GM19452 (cell line): ENCODE measurements around the gene ZFPM1.
A peak's percentile ranks its signal among the peaks of the same experiment; 100 is the strongest.

Source experiments
- ATAC-seq: cut with Tn5 transposase; IDR thresholded peaks from one replicate; pipeline ENCODE4 v1.9.1; 2021; ENCODE audit not compliant: unreplicated experiment

The ZFPM1 gene

DNA sequence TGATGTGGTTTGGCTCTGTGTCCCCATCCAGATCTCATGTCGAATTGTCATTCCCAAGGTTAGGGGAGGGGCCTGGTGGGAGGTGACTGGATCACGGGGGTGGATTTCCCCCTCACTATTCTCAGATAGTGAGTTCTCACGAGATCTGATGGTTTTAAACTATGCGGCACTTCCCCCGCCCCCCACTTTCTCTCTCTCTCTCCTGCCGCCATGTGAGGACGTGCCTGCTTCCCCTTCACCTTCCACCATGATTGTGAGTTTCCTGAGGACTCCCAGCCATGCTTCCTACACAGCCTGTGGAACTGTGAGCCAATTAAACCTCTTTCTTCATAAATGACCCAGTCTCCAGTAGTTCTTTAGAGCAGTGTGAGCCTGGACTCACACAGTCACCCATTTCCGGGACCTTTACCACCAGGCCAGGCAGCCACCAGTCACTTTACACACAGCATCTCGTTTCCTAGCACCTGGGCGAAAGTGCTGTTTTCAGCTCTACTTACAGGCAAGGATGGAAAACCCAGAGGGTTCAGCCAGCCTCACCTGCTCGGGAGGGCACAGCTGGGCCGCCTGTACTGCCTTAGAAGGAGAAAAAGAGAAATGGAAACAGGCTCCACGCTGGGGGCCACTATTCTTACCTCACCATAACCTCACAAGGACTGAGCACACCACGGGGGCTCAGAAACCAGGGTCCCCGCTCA, 103.4 kb downstream of the ZFPM1 start:
- ATAC-seq = no peak

DNA sequence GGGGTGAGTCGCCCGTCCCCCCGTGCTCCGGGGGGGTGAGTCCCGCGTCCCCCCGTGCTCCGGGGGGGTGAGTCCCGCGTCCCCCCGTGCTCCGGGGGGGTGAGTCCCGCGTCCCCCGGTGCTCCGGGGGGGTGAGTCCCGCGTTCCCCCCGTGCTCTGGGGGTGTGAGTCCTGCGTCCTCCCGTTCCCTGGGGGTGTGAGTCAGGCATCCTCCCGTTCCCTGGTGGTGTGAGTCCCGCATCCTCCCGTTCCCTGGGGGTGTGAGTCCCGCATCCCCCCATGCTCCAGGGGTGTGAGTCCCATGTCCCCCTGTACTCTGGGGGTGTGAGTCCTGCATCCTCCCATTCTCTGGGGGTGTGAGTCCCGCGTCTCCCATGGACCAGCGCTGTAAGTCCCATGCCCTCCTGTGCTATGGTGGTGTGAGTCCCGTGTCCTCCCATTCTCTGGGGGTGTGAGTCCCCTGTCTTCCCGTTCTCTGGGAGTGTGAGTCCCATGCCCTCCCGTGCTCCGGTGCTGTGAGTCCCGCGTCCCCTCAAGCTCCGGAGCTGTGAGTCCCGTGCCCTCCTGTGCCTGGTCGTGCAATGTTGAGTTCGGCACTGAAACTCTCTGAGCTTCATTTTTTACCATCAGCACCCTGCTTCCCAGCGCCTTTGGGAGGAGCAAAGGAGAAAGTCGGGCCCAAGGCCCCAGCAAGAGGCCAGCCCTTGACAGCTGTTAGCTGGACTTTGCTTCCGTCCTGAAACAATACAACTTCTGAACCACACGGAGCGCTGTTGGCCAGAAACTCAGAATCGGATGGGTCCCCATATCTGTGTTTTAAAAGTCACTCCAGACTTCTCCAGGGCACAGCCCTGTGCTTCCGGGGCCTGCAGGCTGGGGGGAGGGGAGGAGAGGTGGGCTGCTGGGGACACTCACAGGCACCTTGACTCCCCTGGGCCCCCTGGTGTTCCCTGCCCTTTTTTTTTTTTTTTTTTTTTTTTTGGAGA, 105.7 kb downstream of the ZFPM1 start:
- ATAC-seq = no peak

DNA sequence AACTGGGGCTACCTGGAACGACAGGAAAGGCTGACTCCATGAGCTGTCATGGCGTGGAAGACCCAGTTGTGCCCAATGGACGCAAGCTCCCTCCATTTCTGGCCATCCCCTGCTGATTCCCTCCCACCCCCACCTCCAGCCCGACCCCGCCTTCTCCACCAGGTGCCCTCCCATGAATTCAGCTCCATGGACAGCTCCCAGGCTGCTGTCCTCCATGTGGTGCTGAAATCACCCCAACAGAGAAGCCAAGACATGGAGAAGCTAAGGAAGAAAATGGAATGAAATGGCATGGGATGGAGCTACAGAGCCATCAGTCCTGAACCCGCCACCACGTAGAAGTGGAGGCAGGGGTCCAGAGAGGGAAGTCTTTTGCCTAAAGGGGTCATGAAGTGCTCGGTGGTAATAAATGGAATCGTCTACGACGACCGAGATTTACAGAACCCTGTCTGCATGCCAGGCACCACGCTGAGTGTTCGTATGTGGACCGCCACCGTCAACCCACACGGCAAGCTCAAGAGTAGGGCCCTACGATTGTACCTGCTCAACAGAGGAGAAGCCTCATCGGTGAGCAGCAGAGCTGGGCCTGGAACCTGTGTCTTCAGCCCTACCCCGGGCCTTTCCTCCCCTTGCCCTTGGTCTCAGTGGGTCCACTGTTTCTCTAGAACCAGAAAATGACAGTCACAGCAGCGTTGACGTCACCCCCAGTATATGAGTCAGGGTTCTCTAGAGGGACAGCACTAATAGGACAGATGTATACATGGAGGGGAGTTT, 107.8 kb downstream of the ZFPM1 start:
- ATAC-seq = no peak

DNA sequence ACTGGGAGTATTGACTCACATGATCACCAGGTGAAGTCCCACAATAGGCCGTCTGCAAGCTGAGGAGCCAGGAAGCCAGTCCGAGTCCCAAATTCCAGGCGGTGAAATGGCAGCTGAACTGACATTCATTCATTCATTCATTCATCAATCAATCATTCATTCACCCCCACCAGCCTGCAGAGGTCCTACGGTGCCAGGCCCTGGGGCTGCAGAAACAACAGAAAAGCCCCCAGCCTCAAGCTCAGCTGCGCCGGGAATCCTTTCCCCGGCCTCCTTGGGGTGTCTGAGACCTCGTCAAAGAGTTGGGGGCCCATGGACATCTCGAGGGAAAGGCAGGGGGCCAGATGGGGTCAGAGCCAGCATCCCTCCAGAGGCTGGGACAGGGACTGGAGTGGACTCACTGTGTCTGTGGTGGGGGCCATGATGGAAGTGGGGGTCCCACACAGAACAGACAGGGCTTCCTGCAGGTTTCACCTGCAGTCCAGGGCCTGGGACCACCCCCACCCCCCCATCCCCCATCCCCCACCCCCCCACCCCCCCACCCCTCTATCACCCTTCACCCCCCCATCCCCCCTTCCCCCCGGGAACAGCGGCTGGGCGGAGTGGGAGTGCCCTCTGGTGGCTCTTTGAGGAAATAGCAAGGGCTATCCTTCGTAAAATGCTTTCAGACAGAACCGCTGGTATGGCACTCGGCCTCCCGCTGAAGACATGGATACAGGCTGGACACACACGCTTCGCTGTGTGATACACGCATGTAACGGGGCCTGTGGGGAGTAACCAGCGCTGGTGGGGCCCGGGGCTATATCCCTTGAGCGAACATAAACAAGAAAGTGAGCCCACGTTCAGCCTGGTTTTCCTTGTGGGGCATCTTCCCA, 108.6 kb downstream of the ZFPM1 start:
- no peak for ATAC-seq

DNA sequence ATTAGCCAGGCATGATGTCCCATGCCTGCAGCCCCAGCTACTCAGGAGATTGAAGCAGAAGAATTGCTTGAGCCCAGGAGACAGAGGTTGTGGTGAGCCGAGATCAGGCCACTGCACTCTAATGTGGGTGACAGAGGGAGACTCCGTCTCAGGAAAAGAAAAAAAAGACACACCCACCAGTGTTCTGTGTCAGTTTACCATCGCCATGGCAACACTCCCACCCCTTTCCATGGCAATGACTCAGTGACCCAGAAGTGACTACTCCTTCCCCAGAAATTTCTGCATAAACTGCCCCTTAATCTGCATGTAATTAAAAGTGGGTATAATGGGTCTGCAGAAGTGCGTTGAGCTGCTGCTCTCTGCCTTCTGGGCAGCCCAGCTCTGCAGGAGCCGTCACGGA, 113.1 kb downstream of the ZFPM1 start:
- ATAC-seq = no peak

DNA sequence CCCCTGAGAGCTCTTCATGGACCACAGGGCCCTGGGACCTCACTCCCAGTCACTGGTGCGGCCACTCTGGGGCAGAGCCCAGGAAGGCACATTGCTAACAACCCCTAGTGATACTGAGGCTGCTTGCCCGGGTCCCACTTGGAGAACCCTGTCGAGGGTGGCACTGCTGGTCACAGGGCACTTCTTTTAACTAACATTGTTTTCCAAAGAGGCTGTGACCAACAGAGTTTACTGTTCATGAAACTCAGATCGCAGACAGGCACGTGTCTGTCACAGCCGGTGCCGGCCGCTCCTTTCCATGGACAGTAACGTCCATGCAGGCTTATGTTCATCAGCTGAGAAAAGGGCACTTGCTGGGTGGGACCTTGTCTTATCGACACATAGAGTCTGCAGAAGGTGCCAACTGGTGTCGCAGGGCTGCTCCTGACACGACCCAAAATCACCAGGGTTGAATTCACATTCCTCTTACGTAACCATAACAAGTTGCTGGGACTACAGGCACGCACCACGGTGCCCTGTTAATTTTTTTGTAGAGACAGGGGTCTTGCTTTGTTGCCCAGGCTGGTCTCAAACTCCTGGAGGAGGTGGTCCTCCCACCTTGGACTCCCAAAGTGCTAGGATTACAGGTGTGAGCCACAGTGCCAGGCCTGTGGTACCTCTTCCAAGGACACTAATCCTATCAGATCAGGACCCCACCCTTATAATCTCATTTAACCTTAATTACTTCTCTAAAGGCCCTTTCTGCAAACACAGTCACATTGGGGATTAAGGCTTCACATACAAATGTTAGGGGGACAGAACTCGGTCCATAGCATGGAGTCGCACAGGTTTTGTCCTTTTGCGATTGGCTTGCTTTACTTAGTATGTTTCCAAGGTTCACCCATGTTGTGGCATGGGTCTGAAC, 115.9 kb downstream of the ZFPM1 start:
- no peak for ATAC-seq

DNA sequence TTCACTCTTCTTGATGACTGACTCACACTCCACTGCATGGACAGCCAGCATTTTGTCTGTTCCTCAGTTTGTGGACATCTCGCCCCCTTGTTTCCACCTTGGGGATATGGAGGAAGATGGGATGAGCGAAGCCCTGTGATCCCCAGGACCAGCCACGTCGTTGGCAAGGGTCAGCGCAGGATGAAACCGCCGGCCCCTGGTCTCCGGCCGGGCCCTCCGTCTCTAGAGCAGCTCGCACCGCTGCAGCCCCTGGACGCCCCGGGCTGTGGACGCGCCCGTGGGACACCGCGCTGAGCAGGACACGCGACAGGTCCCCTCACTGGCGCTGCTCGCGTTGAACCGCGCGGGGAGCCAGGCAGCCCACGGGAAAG, 116.5 kb downstream of the ZFPM1 start:
- ATAC-seq = peak; percentile 28

DNA sequence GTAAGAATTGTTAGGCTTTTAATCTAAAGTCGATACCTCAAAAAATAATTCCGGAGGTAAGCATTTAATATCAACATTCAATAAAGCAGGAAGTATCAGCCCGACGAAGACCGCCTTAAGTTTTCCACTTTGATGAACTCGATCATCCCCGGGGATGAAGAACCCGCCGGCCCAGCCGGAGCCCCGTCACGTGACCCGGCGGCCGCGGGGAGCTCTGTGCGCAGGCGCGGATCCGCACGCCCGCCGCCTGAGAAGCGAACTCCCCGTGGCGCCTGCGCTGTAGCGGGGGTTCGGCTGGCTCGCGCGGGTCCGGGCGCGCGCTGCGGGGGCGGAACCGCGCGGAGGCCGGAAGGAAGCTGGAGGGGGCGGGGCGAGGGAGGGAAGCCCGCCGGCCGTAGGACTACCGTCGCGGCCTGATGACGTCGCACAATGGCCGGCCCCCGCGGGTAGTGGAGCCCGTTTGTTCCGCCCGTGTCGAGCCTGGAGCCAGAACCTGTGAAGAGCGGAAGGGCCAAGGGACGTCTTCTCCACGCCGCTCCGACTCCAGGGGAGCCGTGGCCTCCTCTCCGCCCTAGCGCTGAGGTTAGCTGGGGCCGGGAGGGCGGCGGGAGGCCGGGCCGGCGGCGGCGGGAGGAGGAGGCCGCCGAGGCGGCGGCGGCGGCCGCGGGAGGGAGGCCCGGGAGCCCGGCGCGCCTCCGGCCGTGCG, 117.1 kb downstream of the ZFPM1 start, which contains the start of gene ZC3H18:
ZC3H18 (plus strand) TSS at position 419 of the 706 bp plus-strand sequence. CDS start 6,721 bp downstream, outside the sequence.
- ATAC-seq = peak; percentile 72

DNA sequence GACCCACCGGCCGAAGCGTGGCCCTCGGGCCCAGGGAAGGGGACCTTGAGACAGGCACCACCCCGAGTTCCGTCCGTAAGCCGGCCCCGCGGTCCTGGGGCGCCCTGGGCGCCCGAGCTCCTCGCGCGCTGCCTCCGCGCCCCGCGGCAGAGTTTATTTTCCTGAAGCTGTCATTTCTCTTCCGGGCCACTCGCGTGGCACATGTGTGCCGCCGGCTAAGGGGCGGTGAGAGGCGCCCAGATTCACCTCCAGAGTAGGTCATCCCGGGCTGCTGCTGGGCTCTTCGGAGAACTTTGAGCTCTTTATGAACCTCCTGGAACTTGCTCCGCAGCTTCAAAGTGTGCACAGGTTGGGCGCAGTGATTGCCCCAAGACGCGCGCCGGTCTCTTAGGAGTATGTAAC, 117.6 kb downstream of the ZFPM1 start:
- ATAC-seq = peak; percentile 20

DNA sequence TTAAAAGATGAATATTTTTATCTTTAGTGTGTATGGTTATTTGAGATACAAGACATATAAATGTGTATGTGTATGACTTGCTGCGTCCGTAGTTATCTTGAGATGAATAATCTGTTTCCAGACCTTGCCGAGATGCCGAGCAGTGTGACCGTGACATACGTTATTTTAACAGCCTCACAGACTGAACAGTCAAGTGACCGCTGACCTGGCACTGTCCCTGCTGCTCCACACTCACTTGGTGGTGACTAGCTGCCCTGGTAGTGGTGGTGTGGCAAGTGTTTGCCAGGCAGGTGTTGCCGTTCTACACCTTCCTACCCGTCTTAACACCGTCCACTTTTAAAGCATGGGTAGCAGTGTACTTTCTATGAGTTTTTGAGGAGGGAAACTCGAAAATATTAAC, 122.2 kb downstream of the ZFPM1 start:
- ATAC-seq = no peak

DNA sequence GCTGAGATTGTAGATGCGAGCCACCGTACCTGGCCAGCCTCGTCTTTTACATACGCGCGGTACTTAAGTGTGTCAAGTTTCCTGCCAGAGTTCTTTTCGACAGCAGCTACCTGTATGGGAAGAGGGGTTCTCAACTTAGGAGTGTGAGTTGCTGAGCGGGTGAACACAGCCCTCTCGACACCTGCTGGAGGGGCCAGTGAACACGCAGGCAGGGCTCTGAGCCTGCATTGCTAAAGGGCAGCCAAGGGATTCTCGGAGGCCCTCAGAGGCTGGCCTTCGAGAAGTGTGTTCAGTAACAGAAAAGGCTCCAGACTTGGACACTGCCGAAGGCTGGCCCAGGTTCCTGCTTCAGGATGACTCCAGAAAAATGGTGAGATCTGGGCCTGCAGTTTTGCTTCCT, 123.2 kb downstream of the ZFPM1 start:
- ATAC-seq = no peak

DNA sequence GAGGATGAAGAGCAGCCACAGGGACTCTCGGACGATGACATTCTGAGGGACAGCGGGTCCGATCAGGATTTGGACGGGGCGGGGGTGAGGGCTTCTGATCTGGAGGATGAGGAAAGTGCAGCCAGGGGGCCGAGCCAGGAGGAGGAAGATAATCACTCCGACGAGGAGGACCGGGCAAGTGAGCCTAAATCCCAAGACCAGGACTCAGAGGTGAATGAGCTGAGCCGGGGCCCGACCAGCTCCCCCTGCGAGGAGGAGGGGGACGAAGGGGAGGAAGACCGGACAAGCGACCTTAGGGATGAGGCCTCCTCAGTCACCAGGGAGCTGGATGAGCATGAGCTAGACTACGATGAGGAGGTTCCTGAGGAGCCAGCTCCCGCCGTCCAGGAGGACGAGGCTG, 124.1 kb downstream of the ZFPM1 start:
- no peak for ATAC-seq

DNA sequence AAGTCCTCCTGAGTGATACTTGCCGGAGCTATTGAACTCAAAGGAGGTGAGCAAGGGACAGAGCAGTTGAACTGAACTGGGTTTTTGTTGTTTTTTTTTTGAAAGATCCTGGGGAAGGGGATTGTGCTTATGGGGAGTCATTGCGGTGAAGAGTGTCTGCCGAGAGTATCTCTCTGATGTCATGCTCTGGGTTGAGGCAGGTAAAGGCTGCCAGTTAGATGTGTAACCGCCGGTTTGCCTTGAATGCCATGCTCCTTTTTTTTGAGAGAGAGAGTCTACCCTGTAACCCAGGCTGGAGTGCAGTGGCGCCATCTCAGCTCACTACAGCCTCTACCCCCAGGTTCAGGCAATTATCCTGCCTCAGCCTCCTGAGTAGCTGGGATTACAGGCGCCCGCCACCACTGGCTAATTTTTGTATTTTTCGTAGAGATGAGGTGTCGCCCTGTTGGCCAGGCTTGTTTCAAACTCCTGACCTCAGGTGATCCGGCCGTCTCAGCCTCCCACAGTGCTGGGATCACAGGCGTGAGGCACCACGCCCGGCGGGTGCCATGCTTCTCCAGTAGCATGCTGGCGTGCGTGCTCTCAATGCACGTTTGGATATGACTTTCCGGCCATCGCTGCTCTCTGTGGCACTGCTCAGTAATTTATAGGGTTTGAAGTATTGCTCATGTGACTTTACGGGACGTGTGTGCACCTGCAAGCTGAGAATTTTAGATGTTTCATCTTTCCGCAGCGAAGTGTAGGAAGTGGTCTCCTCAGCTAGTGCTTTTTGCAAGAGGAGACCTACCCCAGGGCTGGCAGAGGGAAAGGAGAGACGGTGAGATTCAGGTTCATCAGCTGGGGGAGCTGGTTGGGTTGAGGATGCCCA, 125.6 kb downstream of the ZFPM1 start:
- ATAC-seq = no peak

DNA sequence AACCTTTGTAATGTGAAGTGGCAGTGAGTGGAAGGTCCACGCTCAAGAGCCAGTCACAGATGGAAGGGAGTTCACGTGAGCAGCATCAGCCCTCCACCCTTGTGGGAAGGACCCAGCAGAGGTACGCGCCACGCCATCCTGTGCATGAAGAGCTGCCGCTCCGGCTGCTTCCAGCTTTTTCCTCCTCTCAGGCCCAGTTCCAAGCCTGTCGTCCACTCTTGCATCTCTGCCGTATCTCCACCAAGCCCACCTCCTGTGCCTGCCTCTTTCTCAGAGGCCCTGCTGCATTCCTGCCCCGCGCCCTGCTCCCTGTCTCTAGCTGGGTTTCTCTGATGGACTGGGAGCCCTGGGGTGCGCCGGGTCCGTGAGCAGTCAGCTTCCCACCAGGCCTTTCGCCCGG, 127.3 kb downstream of the ZFPM1 start:
- ATAC-seq = no peak

DNA sequence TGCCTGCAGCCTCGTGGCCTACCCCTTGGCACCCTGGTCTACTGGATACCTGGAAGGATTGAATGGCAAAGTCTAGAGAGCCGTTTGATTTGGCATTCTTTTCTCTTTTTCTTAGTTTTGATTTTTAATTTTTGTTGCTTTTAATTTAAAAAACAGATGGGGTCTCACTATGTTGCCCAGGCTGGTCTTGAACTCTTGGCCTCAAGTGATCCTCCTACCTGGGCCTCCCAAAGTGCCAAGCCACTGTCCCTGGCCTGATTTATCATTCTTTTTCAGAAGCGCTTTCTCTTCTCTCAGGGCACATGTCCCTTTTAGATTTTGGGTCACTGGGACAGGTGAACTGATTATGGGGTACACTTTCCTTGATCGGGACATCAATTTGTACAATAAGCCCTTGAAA, 128.0 kb downstream of the ZFPM1 start:
- ATAC-seq = no peak

DNA sequence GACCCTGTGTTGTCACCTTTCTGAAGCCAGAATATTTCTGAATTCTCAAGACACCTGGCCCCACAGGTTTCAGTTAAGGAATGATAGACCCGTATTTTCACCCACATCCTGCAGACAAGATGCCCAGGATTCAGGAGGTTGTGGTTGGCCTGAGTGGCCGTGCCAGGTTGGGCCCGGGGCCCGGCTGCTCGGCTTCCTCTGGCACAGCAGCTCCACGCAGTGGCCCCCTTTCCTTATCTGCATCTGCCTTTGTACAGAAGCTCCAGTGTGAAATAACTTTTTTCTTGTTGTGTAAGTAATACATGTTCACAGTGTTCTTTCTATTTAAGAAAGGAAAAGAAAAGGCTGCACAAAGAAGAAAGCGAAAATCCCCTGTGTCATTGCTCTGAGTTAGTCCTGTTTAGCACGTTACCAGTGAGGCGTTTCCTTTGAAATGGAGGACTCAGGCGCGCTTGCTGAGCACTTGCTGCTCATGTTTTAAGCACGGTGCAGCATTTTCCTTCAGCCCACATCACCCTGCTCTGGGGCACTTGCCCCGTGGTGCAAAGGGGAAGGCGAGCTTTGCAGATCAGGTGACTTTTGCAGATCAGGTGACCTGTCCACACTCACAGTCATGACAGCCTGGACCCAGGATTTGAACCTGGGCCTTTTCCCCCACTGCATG, 130.0 kb downstream of the ZFPM1 start:
- no peak for ATAC-seq

DNA sequence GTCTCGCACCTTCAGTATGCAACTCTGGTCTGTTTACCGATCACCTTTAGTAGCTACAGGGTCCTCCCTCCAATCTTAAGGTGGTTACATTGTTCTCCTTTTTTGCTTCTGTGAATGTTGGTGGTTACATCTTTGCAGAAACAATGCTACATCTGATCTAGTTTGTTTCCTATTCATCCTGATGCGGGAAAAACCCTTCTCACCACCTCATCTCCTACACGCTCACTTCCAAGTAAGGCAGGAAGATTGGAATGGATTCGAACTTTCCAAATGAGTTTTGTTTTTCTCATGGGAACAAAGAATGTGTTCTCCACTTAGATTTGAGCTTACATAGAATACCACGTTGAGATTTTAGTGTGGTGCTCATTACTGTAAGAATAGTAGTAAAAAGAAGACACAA, 131.6 kb downstream of the ZFPM1 start:
- ATAC-seq = no peak
